Glomerular visceral epithelial cell (primary cell): ENCODE data around the gene SGMS2.
"Not testable (repeated sequence)": the region's sequence is repeated elsewhere in the genome, so short reads cannot be mapped to it uniquely, and the experiment has no call there.

Experiments used
- DNase-seq: peaks from one replicate; pipeline ENCODE4 v3.0.0-alpha.2; 2016; ENCODE audit errors: extremely low spot score

The SGMS2 gene

GRCh38 chr4:107863850-107864371, 39.2 kb downstream of the SGMS2 start:
- peak; percentile 46 for DNase-seq

DNA sequence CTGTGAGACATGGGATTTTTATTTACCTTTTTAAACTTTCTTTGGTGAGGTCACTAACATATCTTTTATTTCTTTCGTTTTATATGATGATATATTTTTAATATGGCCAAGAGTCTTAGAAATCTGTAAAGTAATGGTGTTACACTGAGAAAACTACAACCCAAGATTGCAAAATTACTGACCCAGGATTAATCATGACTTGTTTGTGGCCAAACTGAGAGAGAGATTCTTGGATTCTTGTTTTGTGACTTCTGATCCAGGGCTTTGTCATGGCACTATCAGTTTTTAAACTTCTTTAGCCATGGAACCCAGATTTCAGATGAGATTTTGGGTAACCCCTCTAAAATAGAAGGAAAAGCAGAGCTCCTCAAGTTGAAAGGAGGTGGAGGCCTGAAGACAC, 42.0 kb downstream of the SGMS2 start:
- DNase-seq = no peak

DNA sequence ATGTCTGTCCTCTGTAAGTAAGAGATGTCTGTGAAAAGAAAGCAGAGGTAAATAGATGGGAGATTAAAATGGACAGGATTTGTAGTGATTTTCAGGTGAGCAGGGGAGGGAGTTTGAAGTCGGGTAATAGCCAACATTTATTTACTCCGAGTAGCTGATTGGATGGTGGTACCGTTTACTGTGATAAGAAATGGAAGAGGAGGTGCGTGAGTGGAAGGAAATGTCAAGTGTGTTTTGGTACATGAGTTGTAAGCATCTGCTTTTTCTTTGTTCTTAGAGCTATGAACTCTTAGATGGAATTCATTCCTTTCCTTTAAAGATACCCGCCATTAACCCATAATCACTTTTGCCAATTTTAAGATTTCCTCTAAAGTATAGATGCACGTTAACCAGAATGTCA, 45.5 kb downstream of the SGMS2 start:
- no peak for DNase-seq

GRCh38 chr4:107870916-107871786, 46.4 kb downstream of the SGMS2 start:
- no peak for DNase-seq

- no peak for DNase-seq
Observed at GRCh38 chr4:107874024-107874423, 49.3 kb downstream of the SGMS2 start.

DNA sequence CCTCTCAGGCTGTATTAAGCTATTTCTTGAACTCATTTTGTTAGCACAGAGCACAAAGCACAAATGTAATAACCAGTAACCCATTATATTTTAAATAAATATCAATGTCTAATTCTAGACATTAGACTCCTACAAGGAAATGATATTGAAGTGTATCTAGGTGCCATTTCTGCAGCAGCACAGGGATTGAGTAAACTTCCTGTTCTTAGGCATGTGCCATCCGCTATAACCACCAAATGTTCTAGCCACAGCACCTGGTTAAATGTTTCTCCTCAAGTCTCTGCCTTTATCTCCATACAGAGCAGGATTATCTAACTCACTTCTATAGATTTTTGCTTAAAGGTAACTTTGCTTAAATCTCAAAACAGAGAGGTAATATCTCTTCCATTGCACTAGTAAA, 51.4 kb downstream of the SGMS2 start:
- no peak for DNase-seq

- no peak for DNase-seq
Observed at GRCh38 chr4:107877361-107877760, 52.6 kb downstream of the SGMS2 start.

GRCh38 chr4:107885865-107886264, 61.1 kb downstream of the SGMS2 start:
- no peak for DNase-seq

- no peak for DNase-seq
Observed at GRCh38 chr4:107888237-107888636, 63.5 kb downstream of the SGMS2 start.

DNA sequence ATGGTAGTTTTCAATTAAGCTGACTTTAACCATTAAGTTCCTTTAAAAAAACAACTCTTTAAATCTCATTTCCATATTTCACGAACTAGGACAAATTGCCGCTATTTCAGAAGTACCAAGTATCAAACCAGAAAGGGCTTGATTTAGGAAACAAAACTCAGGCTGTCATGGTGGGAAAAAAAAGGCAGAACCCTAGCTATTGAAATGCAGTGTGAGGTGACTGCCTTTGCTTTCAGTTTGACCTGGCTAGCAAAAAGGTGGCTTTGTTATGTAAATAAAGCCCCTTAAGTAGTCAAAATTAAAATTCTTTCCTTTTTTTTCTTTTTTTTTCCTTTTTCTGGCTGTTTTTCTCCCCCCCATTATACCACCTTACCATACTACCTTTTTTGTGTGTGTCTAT, 66.0 kb downstream of the SGMS2 start:
- DNase-seq = no peak

- DNase-seq = no peak
Observed at GRCh38 chr4:107891299-107891698, 66.6 kb downstream of the SGMS2 start.

GRCh38 chr4:107893171-107894137, 68.7 kb downstream of the SGMS2 start:
- no peak for DNase-seq

- DNase-seq = no peak
Observed at GRCh38 chr4:107894138-107894603, 69.4 kb downstream of the SGMS2 start.

GRCh38 chr4:107896158-107896645, 71.5 kb downstream of the SGMS2 start:
- peak; percentile 92 for DNase-seq

GRCh38 chr4:107896646-107897045, 71.9 kb downstream of the SGMS2 start:
- no peak for DNase-seq

DNA sequence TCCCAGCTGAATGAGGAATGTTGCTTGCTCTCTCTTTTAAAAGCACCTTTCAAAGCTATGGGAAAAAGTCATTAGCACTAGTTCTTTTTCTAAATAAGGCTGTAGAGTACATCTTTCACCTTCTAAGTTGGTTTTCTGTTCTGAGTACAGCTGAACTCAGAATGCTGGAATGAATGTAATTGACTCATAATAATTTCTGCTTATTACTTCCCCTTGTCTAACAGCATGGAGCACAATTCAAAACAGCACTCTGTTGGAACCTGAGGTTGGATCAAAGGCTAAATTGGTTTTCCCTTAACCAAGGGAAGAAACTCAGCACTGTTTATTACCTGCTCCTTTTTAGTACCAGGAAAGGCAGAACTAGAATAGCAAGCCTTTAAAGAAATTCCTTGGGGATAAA, 73.1 kb downstream of the SGMS2 start:
- no peak for DNase-seq

DNA sequence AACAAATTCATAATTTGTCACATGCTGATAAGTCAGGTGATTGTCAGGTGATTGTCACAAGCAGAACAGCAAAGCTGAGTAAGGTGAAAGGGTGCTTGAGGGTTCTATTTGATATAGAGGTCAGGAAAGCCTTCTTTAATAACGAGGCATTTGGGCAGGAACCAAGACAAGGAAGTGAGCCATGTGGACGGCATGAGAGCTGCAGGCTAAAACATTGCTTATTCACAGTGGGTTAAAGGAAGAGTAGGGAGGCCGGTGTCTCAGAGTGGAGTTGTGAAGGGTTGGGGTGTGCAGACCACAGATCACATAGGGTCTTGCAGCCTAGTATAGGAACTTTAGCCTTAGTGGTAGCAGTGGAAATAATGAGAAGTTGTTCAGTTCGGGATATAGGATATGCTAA, 75.3 kb downstream of the SGMS2 start:
- DNase-seq = no peak

DNA sequence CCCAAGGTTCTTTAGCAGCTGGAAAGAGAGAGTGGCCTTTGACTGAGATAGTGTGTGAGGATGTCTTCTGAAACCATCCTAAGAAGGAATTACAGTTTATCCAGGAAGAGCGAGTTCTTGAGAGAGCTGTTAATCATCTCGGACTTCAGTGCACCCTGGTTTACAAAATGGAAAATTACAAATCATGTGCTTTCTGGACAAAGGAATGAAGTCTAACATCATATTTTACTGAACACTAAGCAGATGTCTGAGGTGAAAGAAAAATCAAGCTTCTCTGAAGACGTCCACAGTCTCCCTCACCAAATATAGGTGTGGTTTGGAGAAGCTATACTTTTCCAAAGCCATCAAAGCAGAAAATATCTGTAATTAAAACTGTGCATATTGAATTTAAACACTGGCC, 75.8 kb downstream of the SGMS2 start:
- no peak for DNase-seq

GRCh38 chr4:107901213-107901934, 76.6 kb downstream of the SGMS2 start:
- no peak for DNase-seq

- no peak for DNase-seq
Observed at GRCh38 chr4:107902715-107903114, 78.0 kb downstream of the SGMS2 start.

- DNase-seq = not testable (repeated sequence)
Observed at GRCh38 chr4:107905082-107905481, 80.3 kb downstream of the SGMS2 start.
